Prostate gland (tissue), 2 donors: ENCODE measurements around the gene SS18L1.

Experiments used
- CTCF ChIP-seq, 4 experiments: fragments of 200-600 bp in 2 of 4; fragments of 450-650 bp in 2 of 4; sonication (generic) in 2 of 4; IDR thresholded peaks; 1 replicate in 3 of 4; 2 replicates in 1 of 4; pipeline ENCODE4 v1.5.1; 2016 to 2019; ENCODE audit warnings: antibody characterized with exemption in 4 of 4, mild to moderate bottlenecking in 2 of 4, moderate library complexity in 2 of 4
- POLR2A ChIP-seq: fragments of 450-650 bp; IDR thresholded peaks from one replicate; pipeline ENCODE4 v1.6.1; 2016; ENCODE audit warnings: antibody characterized with exemption, mild to moderate bottlenecking

- TF ChIP-seq POLR2A (no peak), CTCF (IDR thresholded peaks at IDR 0.05) (no peak)
Observed at GRCh38 chr20:62120365-62120762, 23.2 kb upstream of the SS18L1 start.
